Measurements from ENCODE around the gene NFYC. TPM values are rescaled to one million over a fixed set of nuclear protein-coding genes. Genes with fewer than 3 reads are reported as not detected.
"Not testable (repeated sequence)": the region's sequence is repeated elsewhere in the genome, so short reads cannot be mapped to it uniquely, and the experiment has no call there.

Gene NFYC
- total RNA-seq, 1 donor from 2014 or later, result 36.4 TPM

DNA sequence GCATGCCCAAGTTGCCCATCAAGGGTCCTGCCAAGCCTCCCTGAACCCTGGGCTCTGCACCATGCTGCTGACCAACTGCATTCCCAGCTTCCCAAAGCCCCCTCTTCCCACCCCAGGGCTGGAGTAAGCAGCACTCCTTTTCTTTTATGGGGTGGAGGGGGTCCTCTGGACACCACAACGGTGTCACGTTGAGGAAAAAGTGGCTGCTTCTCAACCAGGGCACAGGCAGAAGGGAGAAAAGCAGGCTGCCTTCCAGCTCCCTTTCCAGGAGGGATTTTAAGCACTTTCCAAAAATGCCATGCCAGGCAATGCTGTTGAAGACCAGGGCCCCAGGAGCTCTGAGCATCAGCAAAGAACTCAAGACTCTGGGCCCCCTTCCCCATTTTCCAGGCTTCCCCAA is 26.7 kb upstream of the NFYC start:
- DNase-seq (ENCODE audit: low spot score), result no peak

DNA sequence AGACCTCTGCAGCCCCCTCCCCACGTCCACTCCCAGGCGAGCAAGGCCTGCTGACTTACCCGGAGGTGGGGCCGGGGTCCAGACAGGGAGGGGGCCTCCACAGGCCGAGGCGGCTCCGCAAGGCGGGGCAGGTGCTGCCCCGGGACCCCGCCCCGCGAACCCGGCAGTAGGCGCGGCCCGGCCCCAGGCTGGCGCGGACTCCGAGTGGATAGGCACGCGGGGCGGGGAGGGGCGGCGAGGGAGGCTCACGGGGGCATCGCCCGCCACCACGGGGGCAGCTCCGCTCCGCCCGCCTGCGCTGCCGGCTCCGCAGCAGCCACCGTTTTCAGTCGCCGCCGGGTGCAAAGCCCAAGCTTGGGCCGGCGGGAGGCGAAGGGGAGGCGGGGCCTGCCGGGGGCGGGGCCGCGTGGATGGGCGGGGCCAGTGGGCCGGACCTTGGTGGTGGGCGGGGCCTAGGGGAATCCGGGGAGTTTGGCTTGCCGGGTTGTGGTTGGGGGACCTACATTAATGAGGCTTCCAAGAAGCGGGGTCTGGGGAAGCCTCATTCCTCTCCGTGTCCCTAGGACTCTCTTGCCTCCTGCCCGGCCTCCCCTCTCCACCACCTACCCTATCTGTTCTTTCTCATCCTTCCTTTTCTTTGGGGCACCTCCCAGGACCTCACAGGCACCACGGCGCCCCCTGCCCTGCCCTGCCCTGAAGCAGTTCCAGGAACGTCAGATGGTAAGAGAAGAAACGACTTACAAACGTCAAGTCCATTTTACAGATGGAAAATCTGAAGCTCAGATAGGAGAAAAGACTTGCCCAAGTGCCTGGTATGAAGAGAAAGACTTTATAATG is 26.0 kb upstream of the NFYC start, which contains the start of gene RIMS3:
Gene RIMS3, minus strand, starts transcription at position 348 of the 837 bp plus-strand sequence. CDS start 23,757 bp downstream, outside the sequence.
- peak; percentile 96 for DNase-seq (ENCODE audit: low spot score)

DNA sequence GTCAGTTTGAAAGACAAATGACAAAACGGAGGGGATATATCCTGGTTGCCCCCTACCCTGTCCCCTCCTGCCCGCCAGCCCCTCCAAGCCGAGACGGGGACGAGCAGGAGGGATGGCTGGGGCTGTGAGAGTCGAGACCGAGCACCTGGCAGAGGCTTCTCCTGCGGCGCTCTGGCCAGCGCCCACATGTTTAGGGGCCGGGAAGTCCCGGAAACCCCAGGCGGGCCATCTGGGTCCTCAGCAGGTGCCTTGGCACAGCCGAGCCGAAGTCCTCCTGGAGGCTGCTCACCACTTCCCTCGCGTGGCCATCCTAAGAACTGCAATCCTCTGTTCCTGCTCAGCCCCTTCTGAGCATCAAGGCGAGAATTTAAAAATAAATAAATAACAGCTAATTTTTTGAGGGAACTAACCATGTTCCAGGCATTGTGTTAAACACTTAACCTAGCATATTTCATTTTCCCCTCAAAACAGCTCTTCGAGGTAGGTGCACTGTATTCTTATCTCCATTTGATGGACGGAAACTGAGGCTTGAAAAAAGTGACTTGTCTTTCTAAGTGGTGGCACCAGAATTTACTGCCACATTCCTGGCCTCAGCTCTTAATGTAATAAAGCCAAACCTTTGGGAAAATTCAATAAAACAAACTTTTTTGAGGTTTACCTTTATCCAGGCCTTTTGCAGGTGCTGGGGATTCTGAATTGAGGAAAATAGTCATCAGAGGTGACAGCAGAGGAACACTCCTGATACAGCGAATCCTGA is 22.6 kb upstream of the NFYC start:
- DNase-seq (ENCODE audit: low spot score), result no peak

- DNase-seq (ENCODE audit: low spot score), result no peak
Observed at GRCh38 chr1:40673452-40673851, 18.1 kb upstream of the NFYC start.

- DNase-seq (ENCODE audit: low spot score), result no peak
Observed at GRCh38 chr1:40676501-40676900, 15.0 kb upstream of the NFYC start.

DNA sequence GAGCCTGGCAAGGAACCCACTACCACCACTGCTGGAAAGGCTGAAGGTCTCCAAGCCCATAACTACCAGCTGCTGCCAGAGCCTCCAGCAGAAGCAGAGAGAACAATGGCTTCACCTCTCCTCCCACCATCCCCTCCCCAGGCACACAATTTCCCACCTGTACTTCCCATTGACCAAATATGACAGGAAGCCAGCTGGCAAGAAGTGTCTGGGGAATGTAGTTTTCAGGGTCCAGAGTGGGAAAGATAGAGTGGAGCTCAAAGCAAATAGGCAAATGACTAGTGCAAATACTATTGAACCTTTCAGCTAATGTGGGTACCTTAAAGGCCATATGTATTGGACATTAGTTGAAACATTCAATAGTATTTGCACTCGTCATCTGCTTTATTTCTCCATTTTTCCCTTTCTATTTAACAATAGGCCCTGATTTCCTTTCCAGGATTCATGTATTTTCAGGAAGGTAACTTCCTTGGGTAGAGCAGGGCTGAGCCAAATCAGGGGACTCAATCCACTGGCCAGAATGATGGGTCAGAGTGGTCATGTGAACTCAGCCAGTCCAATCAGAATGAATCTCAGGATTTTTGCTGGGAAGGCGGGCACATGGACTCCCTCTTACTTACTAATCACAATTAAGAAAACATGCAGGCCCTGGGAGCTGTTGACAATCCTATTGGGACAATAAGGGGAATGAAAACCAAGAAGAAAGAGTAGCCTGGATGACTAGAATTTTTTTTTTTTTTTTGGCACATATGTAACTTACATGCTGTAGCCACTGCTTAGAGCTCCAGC is 12.1 kb upstream of the NFYC start:
- DNase-seq (ENCODE audit: low spot score), result no peak

DNA sequence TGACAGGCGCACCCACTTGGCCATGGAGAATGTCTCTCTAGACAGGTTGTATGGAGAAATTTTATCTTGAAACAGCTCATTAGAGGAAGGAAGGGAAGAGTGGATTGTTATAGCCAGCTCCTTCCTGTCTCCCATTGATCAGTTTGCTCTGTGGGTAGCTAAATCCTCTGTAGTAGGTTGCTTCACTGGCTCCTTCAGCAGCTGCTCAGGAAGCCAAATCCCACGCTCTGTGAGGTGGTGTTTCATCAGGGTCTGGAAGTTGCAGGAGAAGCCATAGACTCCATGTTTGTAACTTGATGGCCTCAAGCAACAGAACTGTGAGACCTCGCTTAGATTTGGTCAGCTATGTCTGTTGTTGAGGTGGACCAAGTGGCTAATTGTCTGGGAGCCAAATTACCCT is 6.8 kb upstream of the NFYC start:
- no peak for DNase-seq (ENCODE audit: low spot score)

GRCh38 chr1:40687059-40687458 is 4.4 kb upstream of the NFYC start:
- DNase-seq (ENCODE audit: low spot score), result no peak

DNA sequence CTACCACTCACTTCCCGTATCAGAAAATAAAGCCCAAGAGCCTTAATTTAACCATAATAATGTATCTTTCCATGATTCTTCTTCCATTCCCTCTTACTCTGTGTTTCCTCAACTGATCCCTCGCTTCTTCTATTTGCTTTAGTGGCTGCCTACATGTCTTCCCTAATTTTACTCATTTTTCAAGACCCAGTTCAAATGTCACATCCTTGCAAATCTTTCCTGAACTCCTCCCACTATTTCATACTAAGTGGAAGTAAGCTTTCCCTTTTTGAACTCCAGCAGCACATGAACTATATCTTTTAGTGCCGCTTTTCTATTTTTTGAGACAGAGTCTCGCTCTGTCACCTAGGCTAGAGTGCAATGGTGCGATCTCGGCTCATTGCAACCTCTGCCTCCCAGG is 3.8 kb upstream of the NFYC start:
- no peak for DNase-seq (ENCODE audit: low spot score)

GRCh38 chr1:40689737-40690136 is 1.8 kb upstream of the NFYC start:
- DNase-seq (ENCODE audit: low spot score), result no peak

DNA sequence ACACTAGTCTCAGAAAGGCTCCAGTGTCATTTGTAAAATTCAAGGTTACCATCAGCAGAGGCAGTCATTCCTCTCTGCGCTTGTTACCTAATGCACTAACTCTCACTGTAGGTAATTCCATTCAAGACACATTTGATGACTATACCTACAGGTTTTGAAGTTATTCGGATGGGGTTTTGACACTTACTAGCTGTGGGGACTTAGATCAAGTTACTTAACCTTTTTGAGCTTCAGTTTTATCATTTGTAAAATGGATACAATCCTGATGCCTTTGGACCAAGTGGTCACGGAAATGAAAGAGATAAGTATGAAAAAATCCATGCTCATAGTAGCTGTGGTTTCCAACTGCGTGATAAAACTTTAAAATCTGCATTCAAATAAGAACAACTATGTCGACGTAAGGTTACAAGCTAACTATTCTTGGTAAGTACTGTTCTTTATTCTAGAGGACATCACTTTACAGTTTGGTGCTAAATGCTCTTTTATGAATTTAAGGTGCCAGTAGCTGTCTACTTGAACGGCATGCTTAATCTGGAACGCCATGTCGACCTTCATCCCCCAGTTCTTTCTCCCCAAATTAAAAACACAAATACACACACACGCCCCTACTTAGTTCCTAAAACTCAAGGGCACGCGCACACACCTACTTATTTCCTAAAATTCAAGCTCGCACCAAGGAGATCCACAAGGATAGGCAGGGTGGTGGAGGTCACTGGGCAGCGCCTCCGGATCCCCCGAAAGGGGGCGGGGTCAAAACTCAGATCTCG is 550 bp upstream of the NFYC start:
- no peak for DNase-seq (ENCODE audit: low spot score)

DNA sequence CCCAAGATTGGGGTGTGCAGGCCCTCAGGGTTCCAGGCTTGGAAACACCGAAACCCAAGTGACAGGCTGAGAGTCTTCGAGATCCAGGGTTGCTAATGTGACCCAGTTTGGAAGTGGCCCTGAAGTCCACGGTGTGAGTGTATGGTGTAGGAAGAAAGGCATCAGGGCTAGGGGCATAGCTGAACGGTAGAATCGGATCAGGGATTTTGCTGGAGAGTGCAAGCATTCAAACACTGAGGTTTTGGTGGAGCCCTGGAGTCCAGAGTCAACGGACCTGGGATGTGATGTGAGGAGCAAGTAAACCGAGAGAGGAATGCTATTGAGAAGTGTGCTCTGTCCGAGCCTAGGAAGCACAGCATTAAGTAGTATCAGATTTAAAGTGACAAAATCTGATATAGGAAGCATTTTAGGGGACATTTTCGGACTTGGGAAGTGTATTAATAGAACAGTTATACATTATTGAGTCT is 958 bp downstream of the NFYC start:
- DNase-seq (ENCODE audit: low spot score), result no peak

- no peak for DNase-seq (ENCODE audit: low spot score)
Observed at GRCh38 chr1:40693425-40693824, 1.9 kb downstream of the NFYC start.

- no peak for DNase-seq (ENCODE audit: low spot score)
Observed at GRCh38 chr1:40694353-40694874, 2.9 kb downstream of the NFYC start.

DNA sequence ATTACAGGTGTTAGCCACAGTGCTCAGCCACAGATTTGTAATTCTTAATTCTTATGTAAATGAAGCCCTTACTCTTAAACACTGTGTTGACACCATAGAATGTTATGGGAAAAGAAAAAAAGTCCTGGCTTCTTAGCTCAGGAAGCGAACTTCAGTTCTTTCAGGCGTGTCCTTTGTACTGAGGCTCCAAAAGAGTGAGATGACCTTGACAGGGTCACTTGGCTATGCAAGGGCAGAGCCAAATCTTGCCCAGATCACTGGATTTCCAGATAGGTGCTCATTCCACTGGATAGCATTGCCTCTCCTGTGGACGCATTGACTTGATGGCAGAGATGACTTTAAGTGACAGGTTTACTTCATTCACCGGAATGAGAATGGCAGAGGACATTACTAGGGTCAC is 4.8 kb downstream of the NFYC start:
- no peak for DNase-seq (ENCODE audit: low spot score)

DNA sequence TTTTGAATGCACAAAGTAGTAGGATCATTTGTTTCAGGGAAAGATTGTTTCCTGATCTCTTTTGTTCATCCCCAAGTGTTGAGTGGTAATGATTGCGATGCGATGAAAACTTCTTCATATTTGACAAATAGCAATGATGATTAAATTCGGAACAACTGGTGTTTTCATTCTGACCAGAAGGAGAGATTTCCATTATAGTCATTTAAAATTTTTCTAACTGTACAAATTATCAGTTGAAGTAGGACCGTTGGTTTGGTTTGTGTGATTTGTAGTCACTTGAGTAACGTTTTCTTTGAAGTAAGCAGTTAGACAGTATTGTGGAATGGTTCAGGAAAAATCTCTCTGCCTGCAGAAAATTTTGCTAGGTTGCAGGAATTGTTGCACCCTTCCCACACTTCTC is 5.9 kb downstream of the NFYC start:
- DNase-seq (ENCODE audit: low spot score), result no peak

DNA sequence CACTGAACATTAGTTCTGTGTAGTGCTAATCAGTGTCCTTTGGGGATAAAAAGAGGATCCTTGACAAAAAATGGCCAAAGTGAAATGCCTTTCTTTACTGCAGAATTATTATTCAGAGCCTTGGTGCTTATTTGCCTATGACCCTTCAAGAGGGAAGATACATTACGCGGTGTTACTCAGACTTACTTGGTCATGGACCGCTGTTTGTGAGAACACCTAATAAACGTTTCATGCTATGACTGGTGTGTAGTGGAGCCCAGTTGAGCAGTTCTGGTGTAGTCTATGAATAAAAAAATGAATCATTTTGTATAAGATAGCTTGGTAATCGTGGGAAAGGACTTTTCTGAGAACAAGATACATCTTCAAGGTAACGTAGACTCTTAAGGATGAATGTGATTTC is 8.3 kb downstream of the NFYC start:
- no peak for DNase-seq (ENCODE audit: low spot score)

GRCh38 chr1:40701684-40702083 is 10.2 kb downstream of the NFYC start:
- no peak for DNase-seq (ENCODE audit: low spot score)

DNA sequence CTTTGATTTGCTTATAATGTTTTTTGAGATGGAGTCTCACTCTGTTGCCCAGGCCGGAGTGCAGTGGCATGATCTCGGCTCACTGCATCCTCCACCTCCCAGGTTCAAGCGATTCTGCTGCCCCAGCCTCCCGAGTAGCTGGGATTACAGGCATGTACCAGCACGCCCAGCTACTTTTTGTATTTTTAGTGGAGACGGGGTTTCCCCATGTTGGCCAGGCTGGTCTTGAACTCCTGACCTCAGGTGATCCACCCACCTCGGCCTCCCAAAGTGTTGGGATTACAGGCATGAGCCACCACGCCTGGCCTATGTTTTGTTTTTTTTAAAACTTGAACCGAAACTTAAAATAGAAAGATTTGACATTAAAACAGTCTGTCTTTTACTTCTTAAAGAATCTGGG is 11.3 kb downstream of the NFYC start:
- DNase-seq (ENCODE audit: low spot score), result not testable (repeated sequence)

GRCh38 chr1:40703316-40703715 is 11.8 kb downstream of the NFYC start:
- DNase-seq (ENCODE audit: low spot score), result no peak
